HG02588 (cell line): ENCODE measurements around the gene VPREB3.

Experiments
- ATAC-seq: cut with Tn5 transposase; IDR thresholded peaks from one replicate; pipeline ENCODE4 v1.9.1; 2021; ENCODE audit warnings: mild to moderate bottlenecking, moderate library complexity; ENCODE audit not compliant: unreplicated experiment

The VPREB3 gene

DNA sequence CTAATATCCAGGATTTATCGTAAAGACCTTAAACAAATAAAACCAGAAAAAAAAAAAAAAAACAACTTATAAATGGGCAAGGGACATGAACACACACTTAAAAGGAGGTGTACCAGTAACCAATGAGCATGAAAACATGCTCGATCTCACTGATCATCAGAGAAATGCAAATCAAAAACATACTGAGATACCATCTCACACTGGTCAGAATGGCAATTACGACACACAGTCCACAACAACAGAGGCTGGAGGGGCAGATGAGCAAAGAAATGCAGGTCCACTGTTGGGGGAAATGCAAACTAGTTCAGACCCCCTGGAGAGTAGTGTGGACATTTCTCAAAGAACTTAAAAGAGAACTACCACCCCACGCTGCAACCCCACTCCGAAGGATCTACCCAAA lies 50.2 kb downstream of the VPREB3 start:
- no peak for ATAC-seq
